Forelimb muscle (tissue), 1 donor: Measurements from ENCODE around the gene COL6A2. TPM values are rescaled to one million over a fixed set of nuclear protein-coding genes. Genes with fewer than 3 reads are reported as not detected.
"Not testable (repeated sequence)": the region's sequence is repeated elsewhere in the genome, so short reads cannot be mapped to it uniquely, and the experiment has no call there.

ENCODE experiments used
- DNase-seq: peaks from one replicate; pipeline ENCODE4 v3.0.0-alpha.2; 2013; ENCODE audit warnings: low read depth
- polyA plus RNA-seq: library from polyadenylated mRNA; unstranded; fragments of 120-200 nt; gene quantifications from one replicate; pipeline ENCODE4 v1.2.1, GENCODE V29; 2013; ENCODE audit not compliant: insufficient read length

COL6A2 gene
- polyA plus RNA-seq, 1 donor = 533 TPM

DNA sequence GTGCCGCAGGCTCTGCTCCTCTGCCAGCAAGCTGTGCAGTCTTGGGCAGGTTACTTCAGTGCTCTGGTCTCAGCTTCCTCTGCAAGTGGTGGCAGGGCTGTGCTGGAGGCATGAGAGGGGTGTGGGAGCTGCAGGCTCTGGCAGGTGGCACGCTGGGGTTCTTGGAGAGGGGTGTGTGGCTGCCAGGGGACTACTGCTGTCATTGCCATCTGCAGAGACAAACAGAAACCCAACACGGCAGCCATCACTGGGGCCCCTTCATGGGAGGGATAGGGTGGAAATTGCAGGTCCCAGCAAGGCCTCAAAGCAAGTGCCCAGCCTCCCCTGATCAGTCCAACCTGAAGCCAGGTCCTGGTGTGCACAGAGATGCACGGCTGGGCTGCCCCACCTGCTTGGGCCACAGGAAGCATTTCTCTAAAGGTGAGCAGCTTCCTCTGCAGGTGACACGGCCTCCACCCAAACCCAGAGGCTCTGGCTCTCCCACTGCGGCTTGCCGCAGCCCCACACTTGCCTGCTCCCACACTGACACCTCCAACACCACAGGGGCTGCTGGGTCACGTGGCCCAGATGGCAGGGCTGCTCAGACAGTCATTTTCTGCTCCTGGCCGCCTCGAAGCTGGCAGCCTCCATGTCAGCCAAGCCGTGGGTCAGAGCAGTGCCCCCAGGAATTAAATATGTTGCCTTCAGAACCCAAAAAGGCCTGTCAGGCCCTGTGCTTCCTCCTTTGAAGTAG, 4.1 kb upstream of the COL6A2 start:
- DNase-seq = no peak

DNA sequence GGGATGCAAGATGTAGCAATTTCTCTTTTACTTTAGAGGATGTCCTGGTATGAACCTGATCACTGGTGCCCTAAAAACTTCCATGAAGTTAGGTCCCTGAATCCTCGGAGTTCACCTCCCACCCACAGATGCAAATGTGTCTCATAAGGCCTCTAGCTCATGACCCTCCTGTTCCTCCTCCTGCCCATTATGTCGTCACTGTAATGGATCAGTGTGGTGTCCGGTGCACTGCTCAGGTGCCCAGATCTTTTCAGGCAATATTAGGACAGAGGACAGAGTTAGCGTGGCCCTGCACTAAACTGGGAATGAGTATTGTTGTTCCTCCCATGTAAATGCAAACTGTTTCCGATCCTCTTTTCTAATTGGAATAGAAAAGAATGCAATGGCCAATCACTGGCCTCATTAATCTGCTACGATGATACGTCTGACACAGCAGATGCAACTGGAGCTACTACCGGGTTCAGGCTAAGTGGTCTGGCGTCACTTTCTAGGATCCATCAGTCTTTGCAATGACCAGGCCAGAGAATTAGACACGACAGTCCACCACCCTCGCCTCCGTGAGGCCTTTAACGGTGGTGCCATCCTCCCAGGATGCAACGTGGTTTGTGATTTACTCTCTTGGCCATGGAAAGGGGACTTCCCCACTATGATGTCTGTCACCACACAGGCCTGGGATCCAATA, 3.4 kb upstream of the COL6A2 start:
- no peak for DNase-seq

DNA sequence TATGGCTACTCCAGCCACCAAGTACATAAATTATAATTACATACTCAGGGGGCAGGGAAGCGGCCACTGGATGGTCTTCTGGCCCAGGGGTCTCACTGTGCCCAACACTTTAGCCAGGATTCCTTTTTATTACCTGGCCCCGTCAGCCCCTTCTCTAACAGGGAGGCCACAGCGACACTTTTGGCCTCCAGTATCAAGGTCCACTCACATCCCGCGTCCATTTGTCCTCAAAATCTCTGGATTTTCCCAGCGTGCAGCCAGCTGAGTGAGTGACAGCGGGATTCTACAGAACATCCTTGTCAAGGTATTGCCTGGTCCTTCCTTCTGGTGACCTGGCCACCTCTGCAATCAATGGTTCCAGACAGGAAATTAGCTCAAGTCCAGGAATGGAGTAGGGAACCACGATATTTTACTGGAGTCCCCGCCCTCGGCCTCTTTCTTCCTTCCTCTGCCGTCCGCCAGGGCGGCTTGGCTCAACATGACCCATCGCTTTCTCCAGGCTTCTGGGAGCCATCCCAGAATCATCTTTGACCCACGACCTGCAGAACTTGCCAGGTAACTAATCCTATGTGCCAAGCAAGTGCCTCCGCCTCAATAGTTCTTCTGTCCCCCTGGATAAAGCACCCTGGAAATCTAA, 2.7 kb upstream of the COL6A2 start:
- DNase-seq = no peak

DNA sequence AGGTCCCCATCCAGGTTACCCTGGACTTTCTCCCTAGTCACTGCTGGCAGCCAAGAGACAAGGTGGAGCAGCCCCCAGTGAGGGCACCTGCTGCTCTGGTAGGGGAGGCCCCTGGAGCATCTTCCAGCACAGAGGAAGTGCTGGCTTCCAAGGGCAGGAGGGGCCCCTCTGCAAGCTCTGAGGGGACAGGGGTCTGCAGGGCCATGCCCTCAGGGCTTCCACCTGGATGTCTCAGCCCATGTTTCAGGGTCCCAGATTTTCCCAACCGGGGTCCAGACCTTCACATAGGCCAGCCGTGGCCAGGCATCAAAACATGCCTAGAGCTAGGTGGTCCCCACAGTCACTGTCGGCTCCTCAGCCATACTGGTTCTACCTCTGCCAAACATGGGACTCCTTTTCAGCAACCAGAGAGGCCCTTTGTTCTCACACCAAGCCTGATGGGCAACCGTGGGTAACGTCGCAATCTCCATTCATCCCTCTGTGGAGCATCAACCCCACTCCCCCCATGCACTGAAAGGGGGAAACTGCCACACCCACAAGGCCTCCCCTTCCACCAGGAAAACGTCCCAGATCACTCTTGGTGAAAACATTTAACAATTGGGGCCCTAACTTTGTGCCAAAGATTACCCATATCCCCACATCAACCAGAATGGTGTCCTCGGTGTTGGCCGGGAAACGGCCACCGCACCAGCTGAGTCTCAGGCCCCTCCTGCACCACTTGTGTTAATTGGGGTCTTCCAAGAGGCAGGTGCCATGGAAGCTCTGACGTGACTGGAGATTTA, 1.9 kb upstream of the COL6A2 start:
- DNase-seq = no peak

DNA sequence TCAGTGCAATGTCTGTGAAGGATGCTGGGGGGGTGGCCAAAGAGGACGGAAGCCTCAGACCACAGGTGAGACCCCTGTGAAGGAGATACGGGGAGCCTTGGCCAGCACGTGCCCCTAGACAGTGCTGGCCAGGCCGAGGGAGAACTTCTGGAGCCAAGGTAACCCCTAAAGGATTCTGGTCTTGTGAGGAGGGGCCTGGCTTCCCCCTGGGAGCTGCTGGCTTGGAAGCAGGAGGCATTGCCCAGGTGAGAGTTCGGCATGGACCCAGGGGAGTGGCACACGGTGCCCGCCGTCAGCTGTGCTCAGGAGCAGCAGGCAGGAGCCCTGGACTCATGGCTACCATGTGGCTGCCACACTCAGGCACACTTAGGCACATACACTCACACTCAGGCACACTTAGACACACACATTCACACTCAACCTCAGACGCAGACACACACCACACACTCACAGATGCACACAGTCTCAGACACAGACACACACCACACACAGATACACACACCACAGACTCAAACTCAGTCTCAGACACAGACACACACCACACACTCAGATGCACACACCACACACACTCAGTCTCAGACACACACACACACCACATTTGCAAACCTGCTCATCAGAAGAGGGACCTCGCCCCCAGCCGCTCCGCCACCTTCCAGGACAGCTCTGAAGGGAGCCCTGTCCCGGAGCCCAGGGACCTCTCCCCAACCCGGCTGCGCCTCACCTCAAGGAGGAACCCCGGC, 1.1 kb upstream of the COL6A2 start:
- DNase-seq = no peak

DNA sequence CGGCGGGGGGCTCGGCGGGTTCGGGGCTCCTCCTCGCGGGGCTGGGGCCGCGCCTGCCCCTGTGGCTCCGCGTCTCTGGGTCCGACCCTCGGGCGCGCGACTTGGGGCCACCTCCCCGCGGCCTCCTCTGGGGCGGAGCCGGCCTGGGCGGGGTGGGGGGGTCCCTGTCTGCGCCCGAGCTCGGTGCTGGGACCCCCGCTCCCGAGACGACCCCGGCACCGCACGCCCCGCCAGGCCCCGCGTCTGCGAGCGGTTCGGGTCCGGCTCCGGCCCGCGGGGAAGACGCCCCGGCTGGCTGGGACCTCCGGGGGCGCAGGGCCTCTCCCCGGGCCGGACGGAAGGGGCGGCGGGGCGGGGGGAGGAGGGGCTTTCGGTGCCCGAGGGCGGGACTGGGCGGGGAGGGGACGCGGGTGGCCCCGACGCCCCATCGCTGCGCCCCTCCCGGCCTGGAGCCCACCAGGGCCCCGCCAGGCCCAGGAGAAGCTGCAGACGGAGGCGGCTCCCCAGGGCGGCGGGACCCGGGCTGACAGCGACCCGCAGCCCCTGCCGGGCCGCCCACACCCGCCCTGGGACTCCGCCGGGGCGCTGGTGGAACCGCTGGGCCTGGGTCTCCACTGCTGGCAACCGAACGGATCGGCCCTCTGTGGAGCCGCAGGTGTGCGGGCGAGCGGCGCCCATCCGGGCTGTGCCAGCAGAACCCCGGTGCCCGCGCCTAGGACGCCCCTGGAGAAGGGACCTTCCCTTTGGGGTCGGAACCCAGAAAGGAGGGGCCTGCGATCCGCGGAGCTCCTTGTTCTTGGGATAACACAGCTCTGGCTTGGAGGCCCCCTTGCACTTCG, 610 bp downstream of the COL6A2 start:
- DNase-seq = no peak

DNA sequence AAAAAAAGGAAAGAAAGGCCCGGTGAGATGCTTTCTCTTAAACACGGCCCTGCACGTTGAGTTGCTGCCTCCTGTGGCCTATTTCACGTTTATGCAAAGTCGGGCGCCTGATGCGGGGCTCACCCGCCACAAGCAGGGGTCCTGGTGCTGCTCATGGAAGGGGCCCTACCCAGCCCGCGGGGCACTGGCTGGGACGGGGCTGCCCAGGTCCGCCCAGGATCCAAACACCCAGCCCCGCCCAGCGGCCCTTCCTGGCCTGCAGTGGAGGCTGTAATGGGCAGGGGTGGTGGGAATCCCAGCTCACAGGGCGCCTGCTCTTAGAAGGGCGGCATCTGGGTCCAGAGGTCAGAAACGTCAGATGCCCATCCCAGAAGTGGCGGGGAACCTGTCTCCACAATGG, 1.6 kb downstream of the COL6A2 start:
- no peak for DNase-seq

DNA sequence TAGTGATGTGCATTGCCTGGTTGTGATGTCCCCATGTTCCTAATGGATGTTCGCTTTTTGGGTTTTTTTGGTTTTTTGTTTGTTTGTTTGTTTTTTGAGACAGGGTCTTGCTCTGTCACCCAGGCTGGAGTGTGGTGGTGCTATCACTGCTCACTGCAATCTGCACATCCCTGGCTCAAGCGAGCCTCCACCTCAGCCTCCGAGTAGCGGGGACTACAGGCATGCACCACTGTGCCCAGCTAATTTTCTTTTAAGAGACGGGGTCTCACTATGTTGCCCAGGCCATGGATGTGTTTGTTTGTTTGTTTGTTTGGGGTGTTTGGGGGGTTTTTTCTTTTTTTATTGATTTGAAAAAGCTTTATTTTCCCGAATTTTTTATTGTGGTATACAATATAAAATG, 2.1 kb downstream of the COL6A2 start:
- no peak for DNase-seq

DNA sequence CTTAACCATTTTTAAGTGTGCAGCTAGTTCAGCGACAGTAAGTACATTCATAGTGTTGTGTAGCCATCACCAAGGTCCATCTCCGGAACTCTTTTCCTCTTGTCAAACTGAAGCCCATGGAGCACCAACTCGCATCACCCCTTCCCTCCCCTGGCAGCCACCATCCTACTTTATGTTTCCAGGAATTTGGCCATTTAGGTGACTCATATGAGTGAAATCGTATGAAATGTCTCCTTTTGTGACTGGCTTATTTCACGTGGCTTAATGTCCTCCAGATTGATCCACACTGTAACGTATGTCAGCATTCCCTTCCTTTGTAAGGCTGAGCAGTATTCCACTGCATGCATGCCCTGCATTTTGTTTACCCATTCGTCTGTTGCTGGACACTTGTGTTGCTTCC, 2.5 kb downstream of the COL6A2 start:
- DNase-seq = no peak

DNA sequence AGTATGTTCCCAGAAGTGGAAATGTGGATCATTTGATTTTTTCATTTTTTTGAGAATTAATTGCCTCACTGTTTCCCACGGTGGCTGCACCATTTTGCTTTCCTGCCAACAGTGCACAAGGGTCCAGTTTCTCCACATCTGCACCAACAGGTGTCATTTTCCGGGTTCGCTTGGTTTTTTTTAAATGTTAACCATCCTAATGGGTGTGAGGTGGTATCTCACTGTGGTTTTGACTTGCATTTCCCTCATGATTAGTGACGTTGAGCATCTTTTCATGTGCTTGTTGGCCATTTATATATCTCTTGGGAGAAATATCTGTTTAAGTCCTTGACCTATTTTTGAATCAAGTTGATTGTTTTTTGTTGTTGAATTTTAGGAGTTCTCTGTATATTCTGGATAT, 3.0 kb downstream of the COL6A2 start:
- no peak for DNase-seq

DNA sequence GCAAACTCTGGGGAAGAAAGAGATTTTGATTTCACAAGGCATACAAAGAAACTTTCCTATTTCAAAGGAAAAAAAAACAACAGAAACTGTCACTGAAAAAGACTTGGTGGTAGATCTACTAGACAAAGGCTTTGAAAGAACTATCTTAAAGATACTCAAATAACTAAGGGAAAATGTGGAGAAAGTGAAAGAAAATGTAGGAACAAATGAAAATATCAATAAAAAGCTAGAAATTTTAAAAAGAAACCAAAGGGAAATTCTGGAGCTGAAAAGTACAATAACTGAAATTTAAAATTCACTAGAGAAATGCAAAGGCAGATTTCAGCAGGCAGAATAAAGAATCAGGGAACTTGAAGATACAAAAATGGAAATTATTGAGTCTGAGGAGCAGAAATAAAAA, 6.2 kb downstream of the COL6A2 start:
- no peak for DNase-seq

DNA sequence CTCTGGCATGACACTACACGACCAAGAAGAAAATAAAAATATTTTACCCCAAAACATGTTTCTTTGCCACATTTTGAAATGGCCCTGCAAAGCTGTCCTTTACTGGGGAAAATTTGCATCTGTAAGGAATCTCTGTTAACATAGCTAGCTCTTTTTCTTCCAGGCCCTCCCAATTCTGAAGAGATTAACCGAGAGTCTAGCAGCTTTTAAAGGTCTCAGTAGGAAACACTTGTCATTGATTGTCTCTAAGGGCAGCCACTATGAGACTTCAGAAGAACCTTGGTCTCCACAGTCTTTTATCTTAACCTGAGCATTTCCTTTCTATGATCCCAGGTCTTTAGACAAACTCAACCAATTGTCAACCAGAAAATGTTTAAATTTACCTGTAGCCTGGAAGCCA, 9.5 kb downstream of the COL6A2 start:
- not testable (repeated sequence) for DNase-seq

DNA sequence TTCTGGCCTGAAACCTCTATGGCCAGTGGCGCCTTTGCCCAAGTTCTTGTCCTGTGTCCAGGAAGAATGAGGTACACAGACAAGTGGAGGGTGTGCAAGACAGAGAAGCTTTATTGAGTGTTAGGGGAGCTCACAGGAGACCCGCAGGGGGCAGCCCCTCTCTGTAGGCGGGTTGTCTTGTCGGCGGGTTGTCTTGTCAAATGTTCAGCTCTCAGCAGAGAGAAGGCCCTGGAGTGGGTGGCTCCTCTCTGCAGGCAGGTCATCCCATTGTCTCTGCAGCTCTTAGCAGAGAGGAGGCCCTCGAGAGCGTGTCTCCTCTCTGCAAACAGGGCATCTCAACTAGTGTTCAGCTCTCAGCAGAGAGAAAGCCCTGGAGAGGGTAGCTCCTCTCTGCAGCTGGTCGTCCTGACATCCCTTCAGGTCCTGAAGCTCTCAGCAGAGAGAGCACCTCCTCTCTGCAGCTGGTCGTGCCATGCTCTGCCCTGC, 11.0 kb downstream of the COL6A2 start:
- DNase-seq = no peak

DNA sequence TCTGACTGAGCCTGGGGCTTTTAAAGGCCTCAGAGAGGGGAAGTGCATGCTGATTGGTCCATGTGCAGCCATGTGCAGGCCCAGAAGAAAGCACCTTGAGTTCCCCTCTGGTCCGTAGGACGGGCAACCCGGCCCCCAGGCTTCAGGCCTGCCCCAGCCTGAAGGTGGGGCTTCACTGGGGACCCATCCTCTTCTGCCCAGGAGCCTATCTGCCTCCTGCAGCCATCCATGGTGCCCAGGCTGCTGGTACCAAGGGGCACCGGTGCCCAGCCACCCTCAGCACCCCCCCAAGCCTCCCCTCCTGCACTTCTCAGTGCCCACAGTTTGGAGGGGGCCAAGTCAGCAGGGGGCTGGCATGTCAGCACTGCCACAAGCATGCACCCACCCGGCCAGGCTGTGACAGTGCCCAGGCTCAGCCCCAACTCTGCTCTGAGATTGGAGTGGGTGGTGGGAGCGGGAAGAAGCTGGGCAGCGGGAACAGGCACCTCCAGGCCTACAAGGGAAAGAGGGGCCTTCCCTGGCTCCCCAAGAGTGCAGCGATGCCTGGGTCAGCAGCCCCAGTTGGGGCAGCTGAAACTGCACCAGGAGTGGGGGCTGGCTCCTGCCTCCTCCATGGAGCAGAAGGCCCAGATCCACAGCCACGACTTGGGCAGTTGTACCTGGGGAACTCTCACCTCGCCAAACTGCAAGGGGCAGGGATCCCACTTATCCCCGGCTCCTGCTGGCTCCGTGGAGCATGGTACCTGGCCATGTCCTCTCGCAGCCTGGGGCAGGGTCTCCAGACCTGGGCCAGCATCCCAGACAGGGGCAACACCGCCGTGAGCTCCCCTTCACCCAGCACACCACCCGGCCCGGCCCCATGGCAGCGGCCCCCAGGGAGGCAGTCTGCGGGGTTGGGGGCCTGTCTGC, 11.7 kb downstream of the COL6A2 start:
- DNase-seq = no peak

DNA sequence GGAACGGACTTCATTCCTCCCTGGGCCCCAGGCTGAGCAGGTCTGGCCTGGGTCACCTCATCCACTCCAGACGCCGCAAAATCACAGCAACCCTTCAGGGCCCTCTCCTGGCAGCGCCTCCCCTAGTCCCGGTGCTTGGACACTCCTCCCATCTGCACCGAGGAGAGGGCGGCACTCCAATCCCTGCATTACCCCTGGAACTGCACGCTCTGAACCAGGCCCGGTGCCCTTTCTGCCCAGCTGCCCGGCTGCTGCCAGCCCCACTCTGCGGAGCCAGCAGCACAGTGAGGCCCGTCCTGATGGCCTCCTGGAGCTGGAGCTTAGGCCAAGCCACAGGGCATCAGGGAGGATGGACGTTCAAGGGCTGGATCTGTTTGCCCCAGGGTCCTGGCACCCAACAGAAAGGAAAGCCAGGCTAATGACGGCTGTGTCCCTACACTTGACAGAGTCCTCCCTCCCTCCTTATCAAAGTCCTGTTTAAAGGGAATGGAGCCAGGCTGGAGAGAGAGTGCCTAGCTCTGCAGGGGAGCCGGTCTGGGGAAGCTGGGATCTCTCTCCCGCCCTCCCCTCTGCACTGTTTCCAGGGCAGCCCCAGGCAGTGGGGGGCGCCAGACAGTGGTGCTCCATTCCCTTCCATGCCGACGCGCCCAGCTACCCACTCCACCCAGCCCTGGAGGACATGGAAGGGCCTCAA, 12.7 kb downstream of the COL6A2 start:
- no peak for DNase-seq

DNA sequence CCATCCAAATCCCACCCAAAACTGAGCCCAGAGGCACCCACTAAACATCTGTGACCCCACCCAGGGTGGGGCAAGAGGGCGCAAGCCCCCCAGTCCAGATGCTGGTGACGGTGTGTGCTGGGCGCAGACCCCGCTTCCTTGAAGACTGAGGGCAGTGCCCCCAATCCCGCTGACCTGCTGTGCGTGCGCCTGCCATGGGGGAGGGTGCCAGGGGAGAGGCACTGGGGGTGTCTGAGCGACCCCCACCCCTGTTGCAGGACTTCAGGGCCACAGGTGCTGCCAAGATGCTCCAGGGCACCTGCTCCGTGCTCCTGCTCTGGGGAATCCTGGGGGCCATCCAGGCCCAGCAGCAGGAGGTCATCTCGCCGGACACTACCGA, 13.3 kb downstream of the COL6A2 start:
- no peak for DNase-seq

DNA sequence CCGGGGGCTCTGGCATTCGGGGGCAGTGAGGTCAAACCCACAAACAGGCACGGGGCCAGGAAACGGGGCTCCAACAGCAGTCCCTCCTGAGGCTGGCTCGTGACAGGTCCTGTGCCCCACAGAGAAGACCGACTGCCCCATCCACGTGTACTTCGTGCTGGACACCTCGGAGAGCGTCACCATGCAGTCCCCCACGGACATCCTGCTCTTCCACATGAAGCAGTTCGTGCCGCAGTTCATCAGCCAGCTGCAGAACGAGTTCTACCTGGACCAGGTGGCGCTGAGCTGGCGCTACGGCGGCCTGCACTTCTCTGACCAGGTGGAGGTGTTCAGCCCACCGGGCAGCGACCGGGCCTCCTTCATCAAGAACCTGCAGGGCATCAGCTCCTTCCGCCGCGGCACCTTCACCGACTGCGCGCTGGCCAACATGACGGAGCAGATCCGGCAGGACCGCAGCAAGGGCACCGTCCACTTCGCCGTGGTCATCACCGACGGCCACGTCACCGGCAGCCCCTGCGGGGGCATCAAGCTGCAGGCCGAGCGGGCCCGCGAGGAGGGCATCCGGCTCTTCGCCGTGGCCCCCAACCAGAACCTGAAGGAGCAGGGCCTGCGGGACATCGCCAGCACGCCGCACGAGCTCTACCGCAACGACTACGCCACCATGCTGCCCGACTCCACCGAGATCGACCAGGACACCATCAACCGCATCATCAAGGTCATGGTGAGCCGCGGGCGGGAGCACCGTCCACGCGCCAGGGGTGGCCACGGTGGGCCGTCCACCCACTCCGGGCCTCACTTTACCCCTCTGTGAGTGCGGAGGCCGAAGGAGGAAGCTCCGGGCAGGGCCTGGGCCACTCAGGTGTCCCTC, 14.2 kb downstream of the COL6A2 start:
- DNase-seq = no peak

DNA sequence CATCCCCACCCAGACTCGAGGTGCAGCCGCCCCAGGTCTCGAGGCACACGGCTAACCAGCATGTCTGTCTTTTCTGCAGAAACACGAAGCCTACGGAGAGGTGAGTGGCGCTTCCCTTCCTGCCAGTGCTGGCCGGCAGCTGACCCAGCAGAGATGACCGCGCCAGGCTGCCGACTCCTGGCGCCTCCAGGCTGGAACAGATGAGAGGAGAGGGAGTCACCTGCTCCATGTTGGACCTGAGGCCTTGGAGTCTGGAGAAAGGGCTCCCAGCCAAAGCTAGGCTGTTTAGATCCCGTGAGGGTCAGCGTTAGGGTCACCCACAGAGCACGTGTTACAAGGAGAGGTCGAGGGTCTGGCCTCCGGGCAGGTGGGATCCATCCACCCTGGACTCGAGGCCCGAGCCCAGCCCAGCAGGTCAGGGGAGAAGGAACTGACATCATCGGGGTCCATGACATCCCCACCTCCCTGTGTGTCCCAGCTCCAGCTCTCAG, 14.9 kb downstream of the COL6A2 start:
- DNase-seq = no peak
